HTR-8/SVneo (cell line): ENCODE measurements around the gene FARP1.

Source experiments
- DNase-seq: peaks from one replicate; pipeline ENCODE4 v3.0.0; 2011; ENCODE audit warnings: low spot score, mixed read lengths; ENCODE audit not compliant: insufficient read length
- FAIRE-seq: peaks from 2 replicates; lab custom pipeline; 2011; peaks lifted over from hg19 to GRCh38; lab: Jason Lieb, UNC

FARP1 gene

GRCh38 chr13:98129059-98129746 is 13.7 kb upstream of the FARP1 start:
- DNase-seq (no peak), FAIRE-seq (no peak)

DNA sequence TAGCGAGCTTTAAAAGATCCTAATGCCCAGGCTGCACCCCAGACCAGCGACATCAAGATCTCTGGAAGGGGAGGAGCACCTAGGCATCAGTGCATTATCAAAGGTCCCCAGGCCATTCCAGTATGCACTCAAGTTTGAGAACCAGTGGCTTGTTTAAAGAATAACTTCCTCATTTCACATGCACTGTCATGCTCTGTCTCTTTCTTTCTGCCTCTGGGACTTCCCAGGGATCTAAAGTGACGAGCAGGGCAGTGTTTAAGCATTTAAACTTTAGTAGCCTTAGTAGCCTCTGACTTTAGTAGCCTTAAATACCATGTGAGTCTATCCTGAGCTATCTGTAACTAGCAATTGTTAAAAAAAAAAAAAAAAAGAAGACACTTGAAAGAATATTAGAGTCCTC is 8.9 kb upstream of the FARP1 start:
- DNase-seq (no peak), FAIRE-seq (no peak)

DNA sequence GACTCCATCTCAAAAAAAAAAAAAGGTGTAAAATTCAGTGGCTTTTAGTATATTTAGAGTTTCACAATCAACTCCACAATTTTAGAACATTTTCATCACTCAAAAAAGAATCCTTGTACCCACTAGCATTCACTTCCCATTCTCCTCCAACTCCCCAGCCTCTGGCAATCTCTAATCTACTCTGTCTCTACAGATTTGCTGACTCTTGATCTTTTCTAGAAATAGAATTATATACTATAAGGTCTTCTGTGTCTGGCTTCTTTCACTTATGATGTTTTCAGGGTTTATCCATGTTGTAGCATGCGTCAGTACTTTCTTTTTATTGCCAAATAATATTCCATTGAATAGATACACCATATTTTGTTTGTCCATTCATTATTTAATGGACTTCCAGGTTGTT is 8.0 kb upstream of the FARP1 start:
- no peak for FAIRE-seq
- DNase-seq = no peak

- FAIRE-seq (no peak), DNase-seq (no peak)
Observed at GRCh38 chr13:98141091-98141490, 1.8 kb upstream of the FARP1 start.

DNA sequence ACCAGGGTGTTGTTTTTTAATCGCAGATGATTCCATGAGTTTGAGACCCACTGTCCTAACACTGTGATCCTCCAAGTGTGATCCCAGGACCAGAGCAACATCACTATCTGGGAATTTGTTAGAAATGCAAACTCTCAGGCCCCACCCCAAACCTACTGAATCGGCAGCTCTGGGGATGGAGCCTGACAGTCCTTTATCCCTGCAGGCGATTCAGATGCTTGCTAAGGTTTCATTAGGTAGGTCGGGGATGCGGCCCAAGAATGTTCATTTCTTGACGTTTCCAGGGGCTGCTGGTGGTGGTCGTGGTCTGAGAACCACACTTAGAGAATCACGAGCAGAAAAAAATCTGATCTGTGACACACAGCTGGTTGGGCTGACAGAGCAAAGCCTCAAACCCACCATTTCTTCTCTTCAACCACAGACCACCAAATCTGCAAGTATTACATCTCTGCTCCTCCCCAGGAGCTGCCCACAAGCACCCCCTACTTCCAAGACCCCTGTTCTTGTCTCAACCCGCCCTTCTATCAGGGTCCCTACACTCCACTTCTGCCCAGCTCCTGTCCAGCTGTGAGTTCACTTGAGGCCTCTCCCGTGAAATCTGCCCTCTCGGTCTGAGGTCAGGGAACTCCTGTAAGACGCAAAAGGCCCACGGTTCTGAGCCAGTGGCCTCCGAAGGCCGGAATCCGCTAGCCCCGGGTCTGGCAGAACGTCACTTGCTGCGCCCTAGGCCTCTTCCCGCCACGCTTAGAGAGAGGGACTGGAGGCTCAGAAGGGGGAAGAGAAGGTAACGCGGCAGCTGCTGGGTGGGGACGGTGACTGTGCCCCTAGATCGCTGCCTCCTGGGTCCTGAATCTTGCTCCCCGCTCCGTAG is 1.1 kb upstream of the FARP1 start:
- FAIRE-seq = no peak
- no peak for DNase-seq

DNA sequence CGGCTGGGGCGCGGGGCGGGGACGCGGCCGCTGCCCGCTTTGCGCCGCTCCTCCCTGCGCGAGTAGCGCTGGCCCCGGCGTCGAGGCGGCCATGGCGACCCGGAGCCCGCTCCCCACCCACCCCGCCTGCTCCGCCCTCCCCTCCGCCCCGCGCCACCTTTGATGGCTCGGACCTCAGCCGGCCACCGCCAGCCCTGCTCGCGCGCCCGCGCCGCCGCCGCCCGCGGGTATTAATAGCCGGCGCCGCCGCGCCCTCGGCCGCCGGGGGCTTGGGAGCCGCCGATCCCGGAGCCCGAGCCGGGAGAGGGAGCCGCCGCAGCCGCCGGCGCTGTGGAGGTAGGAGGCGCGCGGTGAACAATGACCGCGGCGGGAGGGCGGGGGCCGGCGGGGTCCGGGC is 261 bp downstream of the FARP1 start:
- FAIRE-seq (no peak), DNase-seq (no peak)

DNA sequence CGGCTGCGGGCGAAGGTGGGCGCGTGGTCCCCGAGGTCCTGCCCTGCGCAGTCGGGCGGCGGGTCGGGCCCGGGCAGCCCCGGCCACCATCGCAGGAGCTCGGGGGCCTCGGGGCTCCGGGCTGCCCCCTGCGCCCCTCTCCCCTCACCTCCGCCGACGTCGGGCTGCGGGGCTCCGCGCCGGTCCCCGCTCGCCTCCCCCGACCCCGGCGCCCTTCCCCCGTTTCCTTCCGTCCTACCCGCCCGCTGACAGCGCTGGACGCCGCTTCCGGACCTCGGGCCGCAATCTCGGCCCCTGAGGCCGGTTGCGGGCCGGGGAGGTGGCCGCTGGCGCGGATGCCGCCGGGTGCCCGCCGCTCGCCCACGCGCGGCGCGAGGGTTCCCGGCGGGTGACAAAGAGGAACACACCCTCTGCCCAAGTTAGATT is 720 bp downstream of the FARP1 start:
- FAIRE-seq = no peak
- no peak for DNase-seq

- FAIRE-seq = no peak
- no peak for DNase-seq
Observed at GRCh38 chr13:98144027-98144741, 1.3 kb downstream of the FARP1 start.

DNA sequence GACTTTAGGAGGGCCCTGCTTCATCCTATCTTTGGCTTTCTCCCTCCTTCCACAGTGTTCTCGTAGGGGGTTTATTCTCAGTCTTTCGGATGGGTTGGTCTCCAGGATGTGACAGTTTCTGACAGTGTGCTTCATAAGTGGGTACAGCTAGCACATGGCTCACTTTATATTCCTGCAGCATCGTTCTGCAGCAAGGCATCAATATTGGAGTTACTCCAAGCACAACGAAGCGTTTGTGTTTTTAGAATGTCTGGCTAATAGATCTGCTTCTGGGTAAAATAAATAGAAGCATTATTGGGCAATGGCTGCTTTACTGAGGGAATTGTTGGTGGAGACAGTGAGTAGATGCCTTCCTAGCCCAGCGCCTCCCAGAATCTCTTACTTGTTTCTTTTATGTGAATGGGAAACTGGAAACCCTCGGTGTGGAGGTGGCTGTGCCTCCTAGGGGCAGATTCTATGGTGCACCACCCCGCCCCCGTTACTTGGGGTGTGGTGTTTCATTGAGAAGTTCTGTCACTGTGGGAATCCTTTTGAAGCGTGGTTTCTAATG is 2.0 kb downstream of the FARP1 start:
- DNase-seq = no peak
- no peak for FAIRE-seq

GRCh38 chr13:98147521-98147920 is 4.6 kb downstream of the FARP1 start:
- DNase-seq (no peak), FAIRE-seq (no peak)

DNA sequence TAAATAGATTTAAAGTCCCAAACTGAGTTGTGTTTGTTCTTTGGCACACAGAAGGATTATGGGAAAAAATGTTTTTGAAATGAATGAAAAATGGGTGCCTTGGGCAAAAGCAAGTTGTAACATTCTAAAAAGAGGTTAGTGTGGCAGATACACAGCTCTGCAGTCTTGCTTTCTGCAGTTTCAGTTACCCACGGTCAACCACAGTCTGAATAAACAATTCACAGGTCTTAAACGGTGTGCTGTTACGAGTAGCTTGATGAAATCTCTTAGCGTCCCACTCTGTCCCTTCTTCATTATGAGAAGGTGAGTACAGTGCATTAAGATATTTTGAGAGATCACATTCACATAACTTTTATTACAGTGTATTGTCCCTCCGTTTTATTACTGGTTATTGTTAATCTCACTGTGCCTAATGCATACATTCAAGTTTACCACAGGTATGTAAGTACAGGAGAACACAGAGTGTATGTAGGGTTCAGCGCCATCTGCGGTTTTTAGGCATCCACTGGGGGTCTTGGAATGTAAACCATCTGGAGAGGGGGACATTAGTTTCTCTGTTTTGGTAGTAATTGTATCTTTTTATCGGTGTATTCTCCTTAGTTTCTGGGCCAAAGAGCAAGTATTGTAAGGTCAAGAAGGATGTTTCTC is 8.1 kb downstream of the FARP1 start:
- FAIRE-seq = no peak
- no peak for DNase-seq

GRCh38 chr13:98155475-98156109 is 12.7 kb downstream of the FARP1 start:
- no peak for FAIRE-seq
- DNase-seq = no peak

- no peak for DNase-seq
- no peak for FAIRE-seq
Observed at GRCh38 chr13:98156259-98156658, 13.4 kb downstream of the FARP1 start.

DNA sequence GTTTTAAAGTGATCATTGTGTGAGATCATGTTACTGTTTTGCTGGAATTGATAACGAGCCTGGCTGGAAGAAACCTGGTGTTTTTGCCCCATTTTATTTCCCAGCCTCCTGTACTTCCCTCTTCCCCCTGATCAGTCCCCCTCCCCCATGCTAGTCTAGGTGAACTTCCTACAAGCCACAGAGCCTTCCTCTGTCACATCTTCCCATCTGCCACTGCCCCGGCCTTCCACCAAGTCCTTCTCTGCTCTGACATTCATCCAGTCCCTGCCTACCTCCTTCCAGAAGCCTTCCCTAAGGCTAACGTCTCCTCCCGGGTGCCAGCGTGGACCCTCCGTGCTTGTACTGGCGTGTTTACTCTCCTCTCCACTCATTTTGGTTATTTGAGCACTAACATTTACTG is 14.3 kb downstream of the FARP1 start:
- DNase-seq = no peak

DNA sequence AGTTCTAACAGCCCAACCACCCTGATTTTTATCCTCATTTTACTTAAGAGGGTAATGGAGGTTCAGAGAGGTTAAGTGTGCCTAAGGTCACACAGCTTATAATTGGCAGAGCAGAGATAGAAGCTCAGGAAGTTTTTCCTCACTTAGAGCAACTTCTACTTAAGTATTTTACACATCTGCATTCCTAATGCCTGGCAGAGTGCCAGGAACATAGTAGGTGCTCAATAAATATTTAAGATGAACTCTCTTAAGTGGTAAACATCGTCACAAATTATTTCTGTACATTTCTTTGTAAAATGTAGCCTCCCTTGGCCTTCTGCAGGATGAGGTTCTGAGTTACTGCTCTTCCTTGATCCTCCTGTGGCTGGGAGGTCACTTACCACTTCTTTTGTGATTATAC is 14.7 kb downstream of the FARP1 start:
- no peak for DNase-seq
- no peak for FAIRE-seq

More for the DNA sequence above, 14.3 kb downstream of the FARP1 start:
- no peak for FAIRE-seq

- DNase-seq (no peak), FAIRE-seq (no peak)
Observed at GRCh38 chr13:98158172-98158899, 15.4 kb downstream of the FARP1 start.

DNA sequence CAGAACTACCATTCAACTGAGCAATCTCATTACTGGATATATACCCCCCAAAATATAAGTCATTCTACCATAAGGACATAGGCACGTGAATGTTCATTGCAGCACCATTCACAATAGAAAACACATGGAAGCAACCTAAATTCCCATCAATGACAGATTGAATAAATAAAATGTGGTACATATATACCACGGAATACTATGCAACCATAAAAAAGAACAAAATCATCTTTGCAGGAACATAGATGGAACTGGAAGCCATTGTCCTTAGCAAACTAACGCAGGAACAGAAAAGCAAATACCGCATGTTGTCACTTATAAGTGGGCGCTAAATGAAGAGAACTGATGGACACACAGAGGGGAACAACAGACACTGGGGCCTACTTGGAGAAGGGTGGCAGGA is 20.0 kb downstream of the FARP1 start:
- DNase-seq (no peak), FAIRE-seq (no peak)

GRCh38 chr13:98169331-98169730 is 26.4 kb downstream of the FARP1 start:
- DNase-seq = no peak
- FAIRE-seq = no peak

- DNase-seq = no peak
- no peak for FAIRE-seq
Observed at GRCh38 chr13:98171900-98172589, 29.2 kb downstream of the FARP1 start.
